Measurements from ENCODE around the gene ICOSLG.
"Not testable (repeated sequence)": the region's sequence is repeated elsewhere in the genome, so short reads cannot be mapped to it uniquely, and the experiment has no call there.

ICOSLG gene

DNA sequence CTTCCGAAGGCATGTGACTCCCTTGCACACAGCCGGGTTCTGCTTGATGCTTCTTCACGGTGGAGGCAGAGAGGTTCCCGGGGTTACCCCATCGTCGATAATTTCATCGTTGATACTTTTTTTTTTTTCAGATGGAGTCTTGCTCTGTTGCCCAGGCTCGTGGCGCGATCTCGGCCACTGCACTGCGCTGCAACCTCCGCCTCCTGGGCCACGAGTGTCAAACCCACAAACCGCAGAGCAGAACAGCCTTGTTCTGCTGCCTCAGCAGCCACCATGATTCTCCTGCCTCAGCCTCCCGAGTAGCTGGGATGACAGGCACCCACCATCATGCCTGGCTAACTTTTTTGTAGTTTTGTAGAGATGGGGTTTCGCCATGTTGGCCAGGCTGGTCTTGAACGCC, 20.1 kb downstream of the ICOSLG start:
- DNase-seq, result not testable (repeated sequence)

DNA sequence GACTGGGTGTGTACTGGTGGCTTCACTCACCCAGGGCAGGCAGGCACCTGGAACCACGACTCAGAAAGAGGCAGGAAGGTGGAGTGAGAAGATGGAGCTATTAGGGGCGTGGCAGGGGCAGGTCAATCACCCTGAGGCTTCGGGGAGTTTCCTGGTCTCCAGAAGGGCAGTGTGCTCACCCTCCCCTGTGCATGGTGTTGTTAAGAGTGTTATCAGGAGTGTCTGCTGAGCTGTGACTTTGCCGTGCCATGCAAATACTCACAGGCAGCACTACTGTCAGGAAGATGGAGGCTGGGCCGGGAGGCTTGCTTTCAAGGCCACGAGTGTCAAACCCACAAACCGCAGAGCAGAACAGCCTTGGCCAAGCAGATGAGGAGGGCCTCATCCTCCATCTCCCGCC, 22.3 kb downstream of the ICOSLG start:
- DNase-seq, result not testable (repeated sequence)

DNA sequence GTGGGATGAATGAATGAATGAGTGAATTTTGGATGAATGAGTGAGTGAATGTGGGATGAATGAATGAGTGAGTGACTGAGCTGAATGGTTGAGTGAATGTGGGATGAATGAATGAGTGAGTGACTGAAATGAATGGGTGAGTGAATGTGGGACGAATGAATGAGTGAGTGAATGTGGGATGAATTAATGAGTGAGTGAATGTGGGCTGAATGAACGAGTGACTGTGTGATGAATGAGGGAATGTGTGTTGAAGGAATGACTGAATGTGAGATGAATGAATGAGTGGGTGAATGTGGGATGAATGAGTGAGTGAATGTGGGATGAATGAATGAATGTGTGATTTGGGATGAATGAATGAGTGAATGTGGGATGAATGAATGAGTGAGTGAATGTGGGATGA, 28.8 kb downstream of the ICOSLG start:
- DNase-seq, result not testable (repeated sequence)

DNA sequence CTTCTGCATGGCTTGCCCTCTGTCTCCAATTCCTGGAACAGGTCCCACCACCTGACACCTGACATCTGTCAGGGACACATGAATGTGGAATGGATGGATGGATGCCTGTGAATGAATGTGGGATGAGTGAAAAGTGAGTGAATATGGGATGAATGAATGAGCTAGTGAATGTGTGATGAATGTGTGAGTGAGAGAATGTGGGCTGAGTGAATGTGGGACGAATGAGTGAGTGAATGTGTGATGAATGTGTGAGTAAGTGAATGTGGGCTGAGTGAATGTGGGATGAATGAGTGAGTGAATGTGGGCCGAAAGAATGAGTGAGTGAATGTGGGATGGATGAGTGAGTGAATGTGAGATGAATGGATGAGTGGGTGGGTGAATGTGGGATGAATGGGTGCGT, 29.2 kb downstream of the ICOSLG start:
- not testable (repeated sequence) for DNase-seq

DNA sequence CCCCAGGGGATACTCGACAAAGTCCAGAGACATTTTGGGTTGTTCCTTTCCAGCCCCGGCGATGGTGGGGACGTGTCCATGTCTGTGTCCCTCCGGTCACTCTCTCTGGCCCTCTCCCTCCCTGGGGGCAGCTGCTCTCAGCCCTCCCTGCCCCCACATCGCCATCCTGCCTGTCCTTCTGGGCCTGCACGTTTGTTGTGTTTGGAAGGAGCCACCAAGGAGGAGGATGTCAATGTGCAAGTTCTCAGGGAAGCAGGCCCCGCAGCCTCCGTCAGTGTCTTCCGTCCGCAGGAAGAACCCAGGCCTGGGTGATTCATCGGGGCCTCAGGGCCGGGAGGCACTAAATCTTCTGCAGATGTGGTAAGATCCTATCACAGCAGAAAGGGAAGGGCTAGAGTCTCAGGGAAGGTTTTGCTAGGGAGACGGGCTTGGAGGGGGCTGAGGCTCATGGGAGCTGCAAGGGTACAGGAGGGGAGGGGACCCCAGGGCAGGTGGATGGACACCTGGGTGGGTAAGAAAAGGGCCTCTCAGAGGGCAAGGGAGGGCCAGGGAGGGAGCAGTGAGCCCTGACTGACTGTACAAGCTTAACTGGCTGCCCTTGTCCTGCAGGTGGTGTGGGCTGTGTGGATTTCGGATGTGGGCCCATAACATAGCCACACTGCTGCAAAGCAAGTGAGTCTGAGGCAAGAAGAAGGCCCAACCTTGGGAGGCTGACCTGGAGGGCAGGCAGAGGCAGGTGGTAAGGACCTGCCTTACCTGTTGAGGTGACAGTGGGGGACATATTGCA, 32.7 kb downstream of the ICOSLG start:
- not testable (repeated sequence) for DNase-seq

DNA sequence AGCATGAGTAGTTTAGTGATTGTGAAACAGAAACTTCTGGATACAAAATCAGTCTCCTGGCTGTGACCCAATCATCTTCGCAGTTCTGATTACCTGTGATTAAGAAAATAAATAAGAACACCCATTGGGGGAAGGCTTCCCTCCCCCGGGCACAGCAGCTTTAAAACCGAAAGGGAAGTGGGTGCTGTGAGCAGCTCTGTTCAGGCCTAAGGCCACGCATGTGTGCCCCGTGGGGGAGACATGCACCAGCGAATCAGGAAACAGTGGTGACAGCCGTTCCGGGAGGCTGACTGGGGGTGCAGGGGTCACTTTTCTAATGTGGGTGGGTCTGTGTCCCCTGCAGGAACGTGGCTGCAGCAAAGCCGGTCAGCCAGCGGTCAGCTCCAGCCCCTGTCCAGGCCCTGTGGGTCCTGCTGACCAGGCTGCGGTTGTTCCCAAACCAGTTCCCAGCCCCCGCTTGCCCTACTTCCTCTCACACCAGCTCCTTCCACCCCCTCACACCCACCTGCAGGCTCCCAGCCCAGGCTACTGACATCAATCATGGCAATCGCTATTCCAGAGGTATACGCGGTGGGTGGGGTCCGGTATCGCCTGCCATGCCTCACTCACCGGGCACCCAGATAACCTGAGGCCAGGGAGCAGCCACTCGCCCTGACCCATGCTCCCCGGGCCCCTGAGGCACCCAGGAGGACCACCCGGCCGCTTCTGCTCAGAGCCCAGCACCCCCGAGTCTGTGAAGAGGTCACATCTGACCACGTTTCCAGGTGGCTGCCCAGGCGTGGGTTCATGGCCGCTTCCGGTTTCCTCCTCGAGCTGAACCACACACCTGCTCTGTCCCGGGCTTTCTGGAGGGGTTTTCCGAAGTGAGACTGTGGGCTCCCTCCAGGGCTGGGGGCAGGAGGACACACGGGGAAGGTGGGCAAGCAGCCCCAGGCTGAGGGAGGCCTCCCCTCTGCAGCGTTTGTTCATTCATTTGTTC, 33.8 kb downstream of the ICOSLG start:
- not testable (repeated sequence) for DNase-seq

DNA sequence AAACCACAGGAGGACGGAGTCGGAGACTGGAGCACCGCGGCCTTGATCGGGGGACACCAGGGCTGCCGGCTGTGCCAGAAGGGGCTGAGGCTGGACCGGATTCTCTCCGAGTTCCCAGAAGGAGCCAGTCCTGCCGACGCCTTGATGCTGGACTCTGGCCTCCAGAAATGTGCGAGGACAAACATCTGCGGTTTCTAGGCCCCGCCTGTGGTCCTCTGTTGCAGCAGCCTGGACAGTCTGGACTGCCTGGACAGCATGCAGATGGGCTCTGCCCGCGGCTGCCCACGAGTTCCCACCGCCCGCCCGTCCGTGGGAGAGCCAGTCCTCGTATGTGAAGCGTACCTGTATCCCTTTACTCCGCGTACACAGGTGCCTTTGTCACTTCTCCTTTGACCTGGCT, 34.6 kb downstream of the ICOSLG start:
- not testable (repeated sequence) for DNase-seq

DNA sequence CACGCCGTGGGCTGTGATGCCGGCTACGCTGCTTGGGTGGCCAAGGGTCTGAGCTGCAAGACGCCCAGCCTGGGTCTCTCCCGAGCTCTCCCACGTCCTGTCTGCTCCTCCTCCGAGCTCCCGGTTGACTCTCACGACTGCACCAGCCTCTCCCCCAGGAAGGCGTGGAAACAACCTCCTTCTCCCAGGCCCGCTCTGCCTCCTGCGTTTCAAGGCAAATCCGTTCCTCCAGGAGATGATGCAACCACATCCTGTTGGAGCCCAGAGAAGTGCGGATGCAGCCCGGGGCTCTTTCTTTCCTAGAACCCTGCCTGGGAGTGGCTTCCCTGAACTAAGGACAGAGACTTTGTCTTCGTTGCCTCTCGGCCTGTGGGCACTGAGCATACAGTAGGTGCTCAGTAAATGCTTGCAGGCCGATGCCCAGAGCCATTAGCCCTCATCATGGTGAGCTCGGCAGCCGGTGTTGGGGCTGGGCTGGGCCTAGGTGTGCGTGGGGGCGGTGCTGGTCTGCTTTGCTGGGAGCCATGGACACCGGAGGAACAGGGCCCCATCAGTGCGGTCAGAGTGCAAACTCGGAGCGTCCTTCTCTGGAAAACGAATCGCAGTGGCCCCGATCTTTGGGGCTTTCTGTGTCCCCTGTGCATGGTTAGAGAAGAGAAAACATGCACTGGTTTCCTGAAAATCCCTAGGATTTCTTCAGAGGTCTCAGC, 38.0 kb downstream of the ICOSLG start:
- DNase-seq, result not testable (repeated sequence)

DNA sequence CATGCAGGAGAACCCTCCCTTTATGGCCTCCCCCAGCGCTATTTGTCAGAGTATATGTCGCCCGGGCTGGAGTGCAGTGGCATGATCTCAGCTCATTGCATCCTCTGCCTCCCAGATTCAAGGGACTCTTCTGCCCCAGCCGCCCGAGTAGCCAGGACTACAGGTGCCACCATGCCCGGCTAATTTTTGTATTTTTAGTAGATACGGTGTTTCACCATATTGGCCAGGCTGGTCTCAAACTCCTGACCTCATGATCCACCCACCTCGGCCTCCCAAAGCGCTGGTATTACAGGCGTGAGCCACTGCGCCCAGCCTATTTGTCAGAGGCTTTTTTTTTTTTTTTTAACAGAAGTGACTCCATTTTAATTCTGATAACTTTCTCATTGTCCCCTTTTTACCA, 40.7 kb downstream of the ICOSLG start:
- DNase-seq, result not testable (repeated sequence)

DNA sequence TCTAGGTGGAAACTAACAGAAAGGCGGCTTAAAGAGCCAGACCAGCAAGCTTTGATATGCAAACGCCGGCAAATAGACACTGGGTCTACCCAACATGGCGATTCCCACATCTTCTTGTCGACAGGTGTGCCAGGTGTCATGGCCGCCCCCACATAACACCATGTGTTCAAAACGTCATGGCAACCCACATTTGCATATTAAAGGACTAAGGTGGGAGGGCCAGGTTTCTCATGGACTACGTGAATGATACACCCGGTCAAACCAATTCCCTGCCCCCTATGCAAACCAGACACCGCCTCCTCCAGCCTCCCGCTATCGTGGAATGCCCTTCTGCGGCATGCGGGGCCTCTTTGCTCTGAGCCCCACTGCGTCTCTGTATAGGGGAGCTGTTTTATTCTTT, 41.3 kb downstream of the ICOSLG start:
- no peak for DNase-seq

DNA sequence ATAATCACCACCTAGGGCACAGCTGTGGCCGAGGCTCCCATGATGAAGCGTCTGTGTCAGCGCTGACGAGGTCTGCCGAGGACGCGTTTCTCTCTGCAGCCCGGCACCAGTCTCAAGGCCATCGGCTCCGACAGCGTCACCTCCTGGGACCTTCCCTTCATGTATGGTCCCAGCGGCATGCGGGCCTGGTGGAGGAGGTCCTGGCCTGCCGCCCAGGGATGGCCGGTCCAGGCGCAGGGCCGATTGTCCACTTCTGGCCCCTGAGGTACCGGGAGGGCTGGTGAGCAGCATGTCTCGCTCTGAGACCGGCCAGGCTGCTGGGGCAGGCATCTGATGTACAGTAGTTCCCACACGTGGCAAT, 43.6 kb downstream of the ICOSLG start:
- DNase-seq, result not testable (repeated sequence)

DNA sequence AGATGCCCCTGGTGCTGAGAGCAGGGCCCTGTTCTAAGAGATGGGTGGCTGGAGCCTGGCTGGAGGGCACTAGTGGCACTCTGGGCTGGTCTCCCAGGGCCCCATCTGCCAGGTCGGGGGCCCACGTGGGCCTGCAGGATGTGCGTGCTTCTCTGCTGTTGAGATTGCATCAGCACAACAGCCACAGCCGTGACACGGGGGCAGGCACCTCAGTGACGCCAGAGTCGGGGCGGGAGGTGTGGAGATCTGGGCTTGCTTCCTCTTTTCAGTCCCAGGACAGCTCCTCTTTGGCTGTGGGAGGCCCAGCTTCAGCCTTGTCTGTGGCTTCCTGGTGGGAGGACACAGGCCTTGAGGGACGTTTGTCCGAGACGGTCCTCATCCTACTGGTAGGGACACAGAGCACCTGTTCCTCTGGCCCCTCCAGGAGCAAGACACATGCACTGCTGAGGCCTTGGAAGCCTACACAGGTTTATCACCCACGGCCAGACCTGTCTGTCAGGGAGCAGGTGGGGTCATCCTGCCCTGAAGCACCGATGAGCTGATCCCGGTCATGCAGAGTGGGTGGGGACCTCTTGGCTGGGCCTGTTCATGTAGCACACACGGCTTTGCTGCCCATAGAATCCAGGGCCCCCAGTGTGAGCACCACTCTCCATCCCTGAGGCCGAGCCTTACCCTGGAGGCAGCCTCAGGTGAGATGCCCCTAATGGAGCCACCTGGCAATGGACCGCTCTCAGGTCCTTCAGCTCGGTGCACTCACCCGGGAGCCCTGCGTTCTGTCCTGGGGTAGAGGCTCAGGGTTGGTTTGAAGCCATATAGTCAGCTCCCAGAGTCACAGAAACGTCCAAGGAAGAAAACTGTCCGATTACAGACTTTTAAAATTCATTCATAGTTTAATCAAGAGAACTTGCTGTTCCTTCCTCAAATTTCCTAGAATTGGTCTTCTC, 44.3 kb downstream of the ICOSLG start:
- DNase-seq, result not testable (repeated sequence)

DNA sequence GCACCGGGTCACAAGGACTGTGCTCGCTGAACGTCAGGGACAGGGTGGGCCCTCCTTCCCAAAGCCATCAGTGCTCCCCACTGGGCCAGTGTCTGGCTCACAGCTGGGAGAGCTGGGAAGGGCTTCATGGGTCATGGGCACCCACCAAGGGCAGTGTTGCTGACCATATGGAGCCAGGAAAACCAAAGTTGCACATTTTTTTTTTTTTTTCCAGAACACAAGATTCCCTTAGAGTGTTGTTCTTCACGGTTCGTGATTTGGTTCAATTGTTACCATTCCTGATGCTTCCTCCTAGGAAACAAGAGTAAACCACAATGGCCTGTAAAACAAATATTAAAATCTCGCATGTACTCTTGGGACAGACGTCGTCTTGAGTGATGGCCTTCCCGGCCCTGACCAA, 45.9 kb downstream of the ICOSLG start:
- DNase-seq, result not testable (repeated sequence)

DNA sequence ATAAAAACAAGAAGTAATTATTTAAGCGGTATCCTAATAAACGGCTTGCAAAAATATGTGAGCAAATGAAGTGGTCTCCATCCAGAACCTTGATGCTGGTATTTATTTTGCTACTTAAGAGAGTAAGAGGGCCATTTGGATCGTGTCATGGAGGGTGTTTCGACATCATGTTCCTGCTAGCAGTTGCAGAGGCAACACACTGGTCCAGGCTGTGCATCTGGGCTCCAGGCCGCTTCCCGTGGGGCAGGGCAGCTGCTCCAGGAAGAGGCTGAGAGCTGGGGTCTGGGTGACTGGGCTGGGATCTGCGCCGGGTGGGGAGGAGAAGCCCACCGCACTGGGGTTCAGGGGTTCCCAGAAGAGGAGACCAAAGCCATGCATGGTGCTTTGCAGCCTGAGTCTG, 46.3 kb downstream of the ICOSLG start:
- DNase-seq, result not testable (repeated sequence)

DNA sequence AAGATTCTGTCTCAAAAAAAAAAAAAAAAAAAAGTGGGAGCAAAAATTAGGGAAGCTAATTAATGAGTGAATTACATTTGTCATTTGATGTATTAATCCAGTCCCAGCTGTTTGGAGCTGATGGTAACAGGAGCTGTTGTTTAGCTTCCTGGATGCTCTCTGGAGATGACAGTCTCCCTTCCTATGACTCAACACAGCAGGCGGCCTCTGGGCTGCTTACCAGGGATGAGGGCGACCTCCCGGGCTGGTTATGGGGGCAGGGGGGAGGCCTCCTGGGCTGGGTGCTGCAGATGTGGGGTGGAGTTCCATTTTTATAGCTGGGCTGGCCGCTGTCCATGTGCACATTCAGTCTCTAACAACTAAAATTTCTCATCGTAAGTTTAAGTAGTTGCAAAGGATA, 47.6 kb downstream of the ICOSLG start:
- DNase-seq, result not testable (repeated sequence)

DNA sequence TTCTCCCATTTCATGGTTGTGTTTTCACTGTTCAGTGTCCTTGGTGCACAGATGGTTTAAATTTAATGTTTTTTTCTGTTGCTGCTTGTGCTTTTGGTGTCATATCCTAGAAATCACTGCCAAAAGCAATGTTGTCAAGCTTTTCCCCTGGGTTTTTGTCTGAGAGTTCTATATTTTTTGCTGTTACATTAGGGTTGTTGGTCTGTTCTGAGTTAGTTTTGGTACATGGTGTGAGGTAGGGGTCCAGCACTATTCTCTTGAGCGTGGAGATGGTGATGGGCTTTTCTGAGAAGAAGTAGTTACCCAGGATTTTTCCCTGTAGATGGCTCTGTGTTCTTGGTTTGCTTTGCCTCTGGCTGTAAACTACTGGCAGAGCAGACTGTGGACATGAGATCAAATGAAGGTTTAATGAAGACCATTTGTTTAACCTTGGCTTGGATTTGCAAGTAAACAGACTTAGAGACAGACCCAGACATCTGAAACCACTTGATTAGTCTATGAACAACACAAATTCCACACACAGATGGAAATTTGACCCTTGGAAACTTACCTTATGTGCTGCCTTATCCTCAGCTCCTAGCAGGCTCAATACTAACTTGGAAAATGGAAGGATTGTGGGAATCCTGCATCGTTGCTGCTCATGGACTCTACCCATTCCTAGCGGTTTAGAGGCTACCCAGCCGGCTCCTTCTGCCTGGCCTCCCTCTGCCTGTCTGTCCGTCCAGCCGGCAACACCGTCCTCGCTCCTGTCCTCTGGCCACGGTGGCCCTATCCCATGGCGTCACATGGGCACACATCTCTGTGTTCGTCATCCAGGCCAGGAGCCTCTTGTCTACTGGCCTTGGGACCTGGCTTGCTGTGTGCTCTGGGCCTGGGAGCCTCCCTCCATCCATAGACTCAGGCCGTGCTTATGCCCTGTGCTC, 50.1 kb downstream of the ICOSLG start:
- DNase-seq, result not testable (repeated sequence)

DNA sequence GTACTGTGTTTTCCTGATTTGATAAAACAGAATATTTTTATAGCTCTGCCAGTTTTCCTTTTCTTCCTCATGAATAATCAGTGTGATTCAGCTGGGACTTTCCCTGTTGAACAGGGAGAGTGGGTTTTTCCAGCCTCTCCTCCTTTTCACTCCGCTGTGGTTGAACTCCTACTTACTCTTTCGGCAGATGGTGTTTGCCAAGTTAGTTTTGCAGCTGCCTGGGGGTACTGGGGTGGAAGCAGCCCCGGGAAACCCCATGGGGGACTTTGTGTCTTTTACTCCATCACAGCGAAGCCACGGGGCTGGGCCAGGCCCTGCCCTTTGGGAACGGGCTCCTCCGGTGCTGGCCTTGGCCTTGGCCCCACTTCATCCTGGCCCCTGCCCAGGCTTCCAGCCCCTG, 55.9 kb downstream of the ICOSLG start:
- DNase-seq, result not testable (repeated sequence)

DNA sequence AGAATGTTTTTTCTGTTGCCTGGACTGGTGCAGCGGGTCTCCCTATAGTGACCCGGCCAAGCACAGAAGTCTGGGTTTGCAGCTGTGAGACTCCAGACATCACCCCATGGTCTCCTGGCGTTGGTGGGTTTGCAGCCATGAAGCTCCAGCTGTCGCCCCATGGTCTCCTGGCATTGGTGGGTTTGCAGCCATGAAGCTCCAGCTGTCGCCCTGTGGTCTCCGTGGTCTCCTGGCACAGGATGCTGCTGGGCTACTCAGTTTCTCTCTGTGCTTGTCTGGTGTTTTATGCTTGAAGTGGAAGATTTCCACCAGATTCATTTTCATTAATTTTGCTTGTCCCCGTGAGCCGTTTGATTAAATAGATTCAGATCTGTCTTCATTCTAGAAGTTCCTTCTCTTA, 58.5 kb downstream of the ICOSLG start:
- not testable (repeated sequence) for DNase-seq

DNA sequence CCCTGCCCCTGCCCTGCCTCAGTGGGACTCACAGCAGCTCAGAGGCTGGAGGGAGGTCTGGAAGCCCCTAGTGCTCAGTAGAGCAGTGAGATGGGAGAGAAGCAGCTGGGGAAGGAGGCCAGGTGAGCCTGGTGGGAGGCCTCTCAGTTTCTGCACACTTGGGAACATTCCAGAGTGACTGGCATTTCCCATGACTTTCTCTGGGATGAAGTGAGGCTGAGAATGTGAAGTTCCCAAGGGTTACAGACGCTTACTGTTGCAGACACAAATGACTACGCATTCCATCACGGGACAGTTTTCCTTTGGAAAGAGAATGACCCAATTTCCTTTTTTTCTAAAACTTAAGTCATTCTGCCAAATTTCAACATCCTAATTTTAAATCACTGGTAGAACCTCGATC, 59.2 kb downstream of the ICOSLG start:
- not testable (repeated sequence) for DNase-seq

DNA sequence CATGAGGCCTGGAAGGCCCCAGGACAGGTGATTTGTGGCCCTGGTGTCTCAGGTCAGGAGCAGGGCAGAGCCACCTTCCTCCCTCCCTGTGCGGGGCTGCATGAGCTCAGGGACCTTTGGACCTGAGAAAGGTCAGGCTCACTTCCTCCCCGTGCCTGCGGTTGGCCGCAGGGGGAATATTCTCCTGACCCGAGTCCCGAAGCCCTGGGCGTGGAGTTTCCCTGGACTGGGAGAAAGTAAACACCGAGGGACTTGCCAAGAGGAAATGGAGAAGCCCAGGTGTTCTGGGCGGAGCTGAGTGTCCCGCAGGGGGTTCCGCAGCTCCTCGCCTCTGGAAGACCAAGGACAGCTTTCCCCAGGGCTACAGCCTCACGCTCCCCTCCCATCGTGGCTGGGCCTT, 64.6 kb downstream of the ICOSLG start:
- DNase-seq, result not testable (repeated sequence)

DNA sequence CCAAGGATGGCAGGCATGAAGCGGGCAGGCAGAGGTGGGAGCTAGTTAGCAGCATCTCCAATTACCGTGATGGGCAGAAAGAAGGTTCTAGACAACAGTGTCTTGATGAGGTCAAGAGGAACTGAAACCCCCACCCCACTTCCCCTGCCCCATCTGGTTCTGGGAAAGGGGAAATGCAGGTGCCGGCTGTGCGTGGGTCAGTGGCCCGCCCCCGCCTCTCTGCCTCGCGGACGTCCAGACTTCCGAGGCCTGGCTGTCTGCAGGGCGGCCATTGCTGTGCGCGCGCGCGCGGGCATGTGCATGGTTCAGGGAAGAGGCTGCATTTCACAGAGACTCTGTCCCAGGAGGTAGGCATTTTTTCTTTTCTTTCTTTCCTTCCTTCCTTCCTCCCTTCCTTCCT, 65.6 kb downstream of the ICOSLG start:
- DNase-seq, result not testable (repeated sequence)
